ENCODE measurements around the gene FSTL4.

The FSTL4 gene

DNA sequence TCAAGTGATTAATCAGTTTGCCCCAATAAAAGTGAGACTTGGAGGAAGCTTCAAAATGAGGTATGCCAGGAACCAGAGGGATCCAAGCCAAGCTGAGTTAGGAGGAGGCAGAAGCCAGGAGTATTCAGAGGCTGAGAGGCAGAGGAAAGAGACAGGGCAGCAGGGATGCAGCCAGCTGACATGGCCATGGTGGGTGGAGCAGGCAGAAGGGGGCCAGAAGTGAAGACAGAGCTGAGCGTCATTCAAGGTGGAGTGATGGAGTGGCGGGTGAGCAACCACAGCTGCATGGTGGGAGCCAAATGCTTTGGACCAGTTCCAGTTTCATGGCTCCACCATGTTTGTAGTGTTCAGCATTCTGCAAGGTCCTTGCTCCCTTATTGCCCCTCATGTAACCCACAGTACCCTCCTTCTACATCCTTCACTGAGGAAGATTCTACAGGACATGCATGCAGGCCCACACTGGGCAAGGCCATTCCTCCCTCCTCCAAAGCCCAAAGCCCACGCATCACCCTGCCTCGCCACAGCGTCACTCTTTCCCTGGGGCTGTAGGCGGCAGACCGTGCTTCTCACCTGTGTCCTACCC, 100.6 kb downstream of the FSTL4 start:
- DNase-seq, result no peak

DNA sequence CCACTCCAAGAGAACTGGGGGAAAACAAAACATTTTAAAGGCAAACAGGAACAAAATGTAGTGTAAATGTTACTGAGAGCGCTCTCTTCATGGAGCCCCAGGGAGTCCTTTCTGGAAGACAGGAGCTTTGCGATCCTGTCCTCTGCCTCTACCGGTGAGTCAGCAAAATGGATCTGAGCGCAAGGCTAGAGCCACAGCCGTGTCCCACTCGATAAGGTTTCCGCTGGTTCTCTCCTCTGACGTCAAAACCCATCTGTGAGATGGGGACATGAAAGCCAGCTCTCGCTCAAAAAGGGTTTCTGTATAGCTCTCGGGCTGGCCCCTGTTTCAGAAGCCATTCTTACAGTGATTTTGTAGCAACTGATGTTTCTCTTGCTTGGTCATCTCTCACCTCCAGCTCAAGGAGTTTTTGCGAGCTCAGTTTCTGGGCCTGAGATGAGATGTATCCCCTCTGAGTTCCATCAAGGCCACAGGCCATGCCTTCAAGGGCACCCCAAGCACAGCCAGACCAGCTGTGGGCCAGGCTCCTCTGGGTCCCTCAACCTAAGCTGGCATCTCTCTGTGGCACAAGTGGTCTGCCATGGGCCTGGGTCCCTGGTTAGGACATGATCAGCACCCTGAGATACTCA, 101.6 kb downstream of the FSTL4 start:
- no peak for DNase-seq

DNA sequence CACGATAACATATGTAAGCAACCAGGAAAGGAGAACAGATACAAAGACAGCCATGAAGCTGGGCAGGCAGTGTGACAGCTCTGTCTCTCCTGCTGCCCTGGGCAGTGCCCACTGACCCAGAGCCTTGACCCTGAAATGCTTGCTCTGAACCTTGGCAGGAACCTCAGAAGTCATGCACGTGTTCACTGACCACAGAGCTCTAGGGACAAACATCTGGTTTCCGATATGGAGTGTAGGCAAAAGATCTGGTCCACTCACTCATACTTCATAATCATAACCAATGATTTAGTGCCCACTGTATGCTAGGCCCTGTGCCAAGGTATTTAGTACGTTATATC, 102.6 kb downstream of the FSTL4 start:
- DNase-seq, result no peak

GRCh38 chr5:133508845-133509741, 103.2 kb downstream of the FSTL4 start:
- DNase-seq, result no peak

DNA sequence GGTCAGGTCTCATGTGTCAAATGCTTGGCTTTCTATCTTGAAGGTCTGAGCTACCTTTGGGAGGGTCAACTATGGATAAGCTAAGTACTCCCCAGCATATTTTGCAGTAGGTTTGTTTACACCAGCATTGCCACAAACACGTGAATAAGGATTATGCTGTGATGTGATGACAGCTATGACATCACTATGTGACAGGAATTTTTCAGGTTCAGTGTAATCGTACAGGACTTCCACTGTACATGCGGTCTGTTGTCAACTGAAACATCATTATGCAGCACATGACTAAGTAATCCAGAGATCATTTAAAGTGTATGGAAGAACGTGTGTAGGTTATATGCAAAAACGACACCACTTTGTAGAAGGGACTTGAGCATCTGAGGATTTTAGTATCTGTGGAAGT, 104.0 kb downstream of the FSTL4 start:
- no peak for DNase-seq

GRCh38 chr5:133506181-133506580, 106.2 kb downstream of the FSTL4 start:
- DNase-seq, result peak; percentile 57

- DNase-seq, result no peak
These were observed 108.8 kb downstream of the FSTL4 start for GRCh38 chr5:133503511-133503910.

DNA sequence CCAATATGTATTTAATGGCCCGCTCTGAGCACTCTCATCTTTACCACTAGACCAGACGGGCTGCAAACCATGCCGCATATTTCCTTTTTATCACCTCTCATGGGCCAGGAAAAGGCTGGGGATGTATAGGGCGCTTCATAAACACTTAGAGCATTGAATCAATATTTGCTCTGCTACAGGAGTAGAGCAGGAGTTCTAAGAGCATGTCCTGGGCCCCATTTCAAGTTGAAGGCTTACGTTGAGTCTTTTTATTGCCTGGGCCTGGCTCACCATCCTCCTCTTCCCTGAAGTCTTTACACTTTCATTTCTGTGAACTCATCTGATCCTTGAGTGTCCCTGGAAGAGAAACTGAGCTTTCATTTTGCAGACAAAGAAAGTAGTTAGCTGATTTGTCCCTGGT, 112.4 kb downstream of the FSTL4 start:
- DNase-seq, result no peak

DNA sequence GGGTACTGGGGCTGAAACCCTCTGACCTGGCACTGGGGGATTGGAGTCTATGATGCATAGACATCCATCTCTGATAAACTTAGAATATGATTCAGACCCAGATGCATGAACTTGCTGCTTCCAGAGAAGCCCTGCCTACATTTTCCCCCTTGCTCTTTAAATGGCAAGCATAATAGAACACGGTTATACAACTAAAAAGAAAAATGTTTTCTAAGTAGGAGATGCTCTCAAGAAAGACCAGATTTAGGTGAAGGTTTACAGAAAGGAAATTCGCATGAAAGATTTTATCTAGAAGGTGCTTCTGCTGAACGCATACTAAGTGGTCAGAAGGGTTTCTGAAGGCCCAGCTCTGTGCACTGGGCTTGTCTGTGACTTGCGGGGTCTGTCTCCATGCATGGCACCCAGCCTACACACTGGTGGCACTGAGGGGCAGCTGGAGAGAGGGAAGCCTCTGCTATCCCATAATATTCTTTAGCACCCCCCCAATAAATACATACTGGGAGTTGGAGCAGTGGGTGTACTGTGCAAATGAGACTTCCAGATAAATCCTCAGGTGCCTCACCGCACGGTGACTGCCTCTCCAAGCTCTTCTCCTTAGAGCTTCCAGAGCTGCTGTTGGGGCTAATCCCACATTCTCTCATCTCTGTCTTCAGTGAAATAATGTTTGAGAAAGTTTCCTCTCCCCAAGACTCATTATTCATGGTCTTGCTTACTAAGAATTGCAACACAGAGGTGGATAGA, 114.6 kb downstream of the FSTL4 start:
- no peak for DNase-seq

DNA sequence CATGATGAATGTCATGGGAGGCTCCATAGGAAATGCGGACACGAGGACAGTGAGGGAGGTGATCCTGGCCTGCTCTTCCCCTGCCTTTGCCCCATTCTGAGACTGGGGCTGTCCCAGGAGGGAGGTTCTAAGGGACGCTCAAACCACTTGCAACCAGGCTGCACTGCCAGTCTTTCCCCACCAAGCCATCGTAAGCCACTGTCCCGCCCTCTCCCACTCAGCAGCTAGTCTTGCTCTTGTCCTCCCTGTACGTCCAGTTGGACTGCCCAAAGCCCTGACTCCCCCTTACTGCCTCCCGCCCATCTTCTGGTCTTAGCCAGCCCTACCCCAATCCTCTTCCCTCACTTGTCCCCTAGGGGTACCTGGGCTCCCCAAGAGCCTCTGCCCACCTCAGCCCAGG, 115.7 kb downstream of the FSTL4 start:
- DNase-seq, result no peak

- DNase-seq, result no peak
These were observed 117.5 kb downstream of the FSTL4 start for GRCh38 chr5:133494923-133495246.

- no peak for DNase-seq
These were observed 118.0 kb downstream of the FSTL4 start for GRCh38 chr5:133494232-133494922.

GRCh38 chr5:133489632-133490031, 122.7 kb downstream of the FSTL4 start:
- DNase-seq, result no peak

GRCh38 chr5:133487093-133487492, 125.2 kb downstream of the FSTL4 start:
- no peak for DNase-seq

- DNase-seq, result no peak
These were observed 126.9 kb downstream of the FSTL4 start for GRCh38 chr5:133485468-133485867.

DNA sequence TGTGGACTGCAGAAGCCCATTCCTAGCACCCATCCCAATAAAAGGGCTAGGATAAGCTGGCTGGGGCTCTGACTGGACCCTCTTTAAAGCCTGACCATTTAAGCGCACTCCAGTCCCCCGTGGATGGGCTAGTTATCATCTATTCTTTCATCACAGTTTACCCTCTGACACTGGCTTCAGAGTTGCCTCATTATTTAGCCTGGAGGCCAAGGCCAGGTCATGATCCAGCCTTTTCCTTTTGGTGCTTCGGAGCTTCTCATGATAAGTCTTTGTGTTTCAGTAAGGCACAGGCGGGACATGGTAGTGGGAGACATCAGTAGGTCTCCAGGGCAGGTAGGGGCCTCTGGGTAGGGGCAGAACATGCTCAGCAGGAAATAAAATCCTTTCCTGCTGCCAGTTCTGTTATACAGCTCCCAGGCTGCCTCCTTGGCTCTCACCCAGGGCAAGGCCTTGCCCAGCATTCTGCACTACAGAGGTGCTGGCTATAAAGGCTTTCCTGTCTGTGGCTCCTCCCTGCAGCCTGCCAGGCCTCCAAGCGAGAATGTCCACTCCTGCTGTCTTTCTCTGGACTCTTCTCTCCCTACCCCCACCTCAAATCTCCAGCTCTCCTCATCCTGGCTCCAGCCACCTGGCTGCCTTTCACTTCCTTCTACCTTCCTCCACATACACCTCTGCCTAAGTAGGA, 128.8 kb downstream of the FSTL4 start:
- DNase-seq, result no peak

GRCh38 chr5:133482028-133482427, 130.3 kb downstream of the FSTL4 start:
- no peak for DNase-seq

- no peak for DNase-seq
These were observed 131.5 kb downstream of the FSTL4 start for GRCh38 chr5:133480866-133481265.

DNA sequence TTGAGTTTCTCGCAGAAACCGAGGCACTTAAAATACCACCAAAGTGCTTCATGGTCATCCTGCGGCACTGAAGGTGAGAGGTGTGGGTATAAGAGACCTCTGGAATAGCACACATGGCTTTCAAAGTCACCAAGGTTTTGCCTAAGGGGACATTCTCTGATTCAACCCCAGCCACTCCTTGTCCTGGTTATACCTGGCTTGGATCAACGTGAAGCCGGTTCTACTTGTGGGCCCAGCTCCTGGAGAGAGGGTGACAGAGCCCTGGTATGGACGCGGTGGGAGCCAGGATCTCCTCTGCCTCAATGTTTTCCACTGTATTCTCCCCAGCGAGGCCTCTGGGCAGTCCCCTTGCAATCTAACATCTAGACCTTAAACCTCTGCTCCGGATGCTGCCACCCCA, 132.0 kb downstream of the FSTL4 start:
- DNase-seq, result no peak

DNA sequence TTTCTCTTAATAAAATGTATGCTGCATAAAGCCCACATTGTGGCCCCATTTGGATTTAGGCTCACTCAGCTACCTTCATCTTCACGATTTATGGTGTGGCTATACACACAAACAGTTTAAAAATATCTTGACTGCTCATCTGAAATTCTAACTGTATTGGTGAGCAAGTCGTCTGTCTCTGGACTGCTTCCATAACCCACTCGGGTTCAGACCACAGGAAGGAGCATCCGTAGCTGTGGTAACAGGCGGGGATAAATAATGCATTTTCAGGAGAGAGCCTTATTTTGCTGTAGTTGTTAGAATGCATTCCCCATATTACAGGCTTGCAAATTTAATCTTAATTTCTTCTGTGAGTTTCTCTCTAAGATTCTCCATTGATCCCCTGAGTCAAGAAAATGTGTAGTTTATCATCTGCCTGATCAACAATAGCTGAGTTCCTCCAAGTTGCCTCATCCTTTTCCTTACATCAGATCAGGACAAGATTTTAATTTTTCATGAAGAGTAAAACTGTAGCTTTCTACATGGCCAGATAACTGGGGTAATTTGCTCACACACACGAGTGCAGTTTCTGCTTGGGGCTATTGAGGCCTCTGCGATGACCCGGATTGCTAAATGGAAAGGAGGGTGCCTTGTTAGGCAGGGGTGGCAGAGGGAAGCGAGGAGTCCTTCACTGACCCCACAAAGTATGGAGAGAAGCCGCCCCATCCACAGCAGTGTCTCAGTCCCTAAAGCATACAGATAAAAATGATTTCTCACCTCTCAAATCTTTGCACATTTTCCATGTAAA, 133.9 kb downstream of the FSTL4 start:
- DNase-seq, result peak; percentile 84

- DNase-seq, result no peak
These were observed 136.4 kb downstream of the FSTL4 start for GRCh38 chr5:133475986-133476385.

Data from eye (tissue), 1 donor.